Mesendoderm (in vitro differentiated cells): Measurements from ENCODE around the gene COL18A1.

Experiments used
- DNase-seq: peaks from one replicate; pipeline ENCODE4 v3.0.0; 2013
- H2AK5ac ChIP-seq: 2 replicates; pipeline ENCODE4 v1.6.1; 2013; ENCODE audit warnings: low read length, inconsistent platforms
- H2BK120ac ChIP-seq: 2 replicates; pipeline ENCODE4 v1.6.1; 2013; ENCODE audit warnings: low read depth, mild to moderate bottlenecking, low read length, moderate library complexity, mixed read lengths
- H2BK15ac ChIP-seq: replicated peaks from 2 replicates; pipeline ENCODE4 v1.6.1; 2013; ENCODE audit warnings: low read depth, mild to moderate bottlenecking, moderate library complexity
- H2BK5ac ChIP-seq: 2 replicates; pipeline ENCODE4 v1.6.1; 2013; ENCODE audit warnings: low read length, inconsistent platforms
- H3K18ac ChIP-seq: 2 replicates; pipeline ENCODE4 v1.6.1; 2013; ENCODE audit warnings: mild to moderate bottlenecking, low read length, mixed read lengths
- H3K23ac ChIP-seq: one replicate; pipeline ENCODE4 v1.6.1; 2013; ENCODE audit warnings: low read length
- H3K27ac ChIP-seq: 2 replicates; pipeline ENCODE4 v1.5.1; 2013; ENCODE audit warnings: low read depth, mild to moderate bottlenecking, inconsistent platforms, low read length, moderate library complexity
- H3K27me3 ChIP-seq: 2 replicates; pipeline ENCODE4 v1.6.1; 2013; ENCODE audit warnings: low read length, control low read depth, mild to moderate bottlenecking, inconsistent platforms; ENCODE audit not compliant: insufficient read depth, poor library complexity
- H3K36me3 ChIP-seq: 2 replicates; pipeline ENCODE4 v1.6.1; 2013; ENCODE audit warnings: low read length, inconsistent platforms; ENCODE audit not compliant: control insufficient read depth, insufficient read depth
- H3K4ac ChIP-seq: one replicate; pipeline ENCODE4 v1.6.1; 2013; ENCODE audit warnings: low read depth, mild to moderate bottlenecking, low read length, moderate library complexity
- H3K4me1 ChIP-seq: 2 replicates; pipeline ENCODE4 v1.6.1; 2013; ENCODE audit warnings: low read depth, low read length, inconsistent platforms; ENCODE audit not compliant: control insufficient read depth
- H3K4me2 ChIP-seq: 2 replicates; pipeline ENCODE4 v1.6.1; 2013; ENCODE audit warnings: low read length
- H3K4me3 ChIP-seq: 2 replicates; pipeline ENCODE4 v1.5.1; 2013; ENCODE audit warnings: mild to moderate bottlenecking, low read length
- H3K56ac ChIP-seq: one replicate; pipeline ENCODE4 v1.6.1; 2013; ENCODE audit warnings: low read length
- H3K79me1 ChIP-seq: 2 replicates; pipeline ENCODE4 v1.6.1; 2013; ENCODE audit warnings: low read length, inconsistent platforms
- H3K79me2 ChIP-seq: 2 replicates; pipeline ENCODE4 v1.6.1; 2013; ENCODE audit warnings: mild to moderate bottlenecking, low read length; ENCODE audit not compliant: control insufficient read depth, insufficient read depth
- H3K9ac ChIP-seq: 2 replicates; pipeline ENCODE4 v1.6.1; 2013; ENCODE audit warnings: low read length, inconsistent platforms
- H4K5ac ChIP-seq: one replicate; pipeline ENCODE4 v1.6.1; 2013; ENCODE audit warnings: low read length
- H4K8ac ChIP-seq: one replicate; pipeline ENCODE4 v1.6.1; 2013; ENCODE audit warnings: low read depth, mild to moderate bottlenecking, control low read depth, low read length, moderate library complexity
- WGBS: extraction: QIAGEN DNeasy Blood & Tissue Kit; methylation state at CpG from one replicate; pipeline ENCODE4 v1.1.7; 2013; ENCODE audit warnings: low lambda C conversion rate, missing lambda C conversion rate; ENCODE audit not compliant: insufficient coverage; ENCODE audit errors: extremely low coverage; 5-methylcytosine and 5-hydroxymethylcytosine counted together

COL18A1 gene

DNA sequence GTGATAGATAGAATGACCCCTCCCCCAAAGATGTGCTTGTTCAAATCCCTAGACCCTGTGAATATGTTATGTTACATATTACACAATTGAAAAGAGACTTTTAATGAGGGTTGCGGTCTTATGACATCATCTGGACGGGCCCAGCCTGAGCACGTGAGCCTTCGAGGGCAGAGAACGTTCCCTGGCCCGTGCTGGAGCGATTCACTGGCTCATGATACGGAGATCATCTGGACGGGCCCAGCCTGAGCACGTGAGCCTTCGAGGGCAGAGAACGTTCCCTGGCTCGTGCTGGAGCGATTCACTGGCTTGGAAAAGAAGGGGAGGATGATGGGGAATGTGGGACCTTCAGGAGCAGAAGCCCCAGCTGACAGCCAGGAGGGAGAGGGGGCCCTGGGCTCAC is 34.4 kb upstream of the COL18A1 start:
- Histone ChIP-seq H3K4me1 (peaks cover under 1% of the 10 kb centered on the region), H2AK5ac (no peak overlapping the region), H3K79me1 (no peaks in the 10 kb centered on the region), H3K27ac (no peak overlapping the region), H3K4ac (no peak overlapping the region), H3K79me2 (no peaks in the 10 kb centered on the region), H3K9ac (no peak overlapping the region), H3K56ac (no peak overlapping the region), H3K4me3 (no peak overlapping the region), H4K8ac (no peak overlapping the region), H3K36me3 (no peaks in the 10 kb centered on the region), H3K23ac (no peak overlapping the region), H3K27me3 (no peaks in the 10 kb centered on the region), H2BK5ac (no peak overlapping the region), H4K5ac (no peak overlapping the region), H3K18ac (no peak overlapping the region), H3K4me2 (no peak overlapping the region), H2BK15ac (no peak overlapping the region), H2BK120ac (no peak overlapping the region)
- no peak for DNase-seq
- no CpG with 5 or more reads among the region's 14 CpGs for WGBS

DNA sequence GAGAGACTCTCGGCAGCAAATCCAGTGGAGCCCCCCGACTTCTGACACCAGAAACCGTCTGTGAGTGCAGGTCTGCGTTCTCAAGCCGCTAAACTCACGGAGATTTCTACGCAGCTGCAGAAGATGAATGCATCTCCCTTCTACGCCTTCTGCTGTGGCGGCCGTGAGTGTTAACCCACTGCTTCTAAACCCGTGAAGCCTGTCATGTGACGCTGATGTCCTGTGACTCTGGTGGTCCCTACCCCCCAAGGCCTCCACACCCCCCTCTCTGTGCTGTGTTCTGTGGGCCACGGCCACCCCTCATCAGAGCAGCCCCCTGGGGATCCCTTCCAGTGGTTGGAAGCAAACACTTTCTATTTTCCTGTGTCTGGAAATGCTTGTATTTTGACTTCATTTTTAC is 33.9 kb upstream of the COL18A1 start:
- no peaks in the 10 kb centered on the region for H3K79me1 ChIP-seq
- no peaks in the 10 kb centered on the region for H3K27me3 ChIP-seq
- H3K4me1 ChIP-seq, result no peaks in the 10 kb centered on the region
- no peak overlapping the region for H3K27ac ChIP-seq
- no peak overlapping the region for H3K4me3 ChIP-seq
- H3K23ac ChIP-seq, result no peak overlapping the region
- H2BK120ac ChIP-seq, result no peak overlapping the region
- no peak overlapping the region for H2BK5ac ChIP-seq
- no peak overlapping the region for H3K9ac ChIP-seq
- H4K8ac ChIP-seq, result no peak overlapping the region
- no peak overlapping the region for H4K5ac ChIP-seq
- H3K56ac ChIP-seq, result no peak overlapping the region
- no peak overlapping the region for H2AK5ac ChIP-seq
- WGBS, result no CpG with 5 or more reads among the region's 13 CpGs
- H2BK15ac ChIP-seq, result no peak overlapping the region
- no peak for DNase-seq
- no peak overlapping the region for H3K18ac ChIP-seq
- no peaks in the 10 kb centered on the region for H3K79me2 ChIP-seq
- no peaks in the 10 kb centered on the region for H3K36me3 ChIP-seq
- no peak overlapping the region for H3K4ac ChIP-seq
- no peak overlapping the region for H3K4me2 ChIP-seq

GRCh38 chr21:45371655-45372054 is 33.3 kb upstream of the COL18A1 start:
- Histone ChIP-seq H2BK15ac (no peak overlapping the region), H3K36me3 (no peaks in the 10 kb centered on the region), H3K9ac (no peak overlapping the region), H3K4me1 (no peaks in the 10 kb centered on the region), H4K5ac (no peak overlapping the region), H2AK5ac (no peak overlapping the region), H3K4me2 (no peak overlapping the region), H4K8ac (no peak overlapping the region), H2BK5ac (no peak overlapping the region), H3K27me3 (no peaks in the 10 kb centered on the region), H3K4me3 (no peak overlapping the region), H3K23ac (no peak overlapping the region), H3K79me1 (no peaks in the 10 kb centered on the region), H3K79me2 (no peaks in the 10 kb centered on the region), H2BK120ac (no peak overlapping the region), H3K4ac (no peak overlapping the region), H3K18ac (no peak overlapping the region), H3K27ac (no peak overlapping the region), H3K56ac (no peak overlapping the region)
- DNase-seq, result no peak
- WGBS, result no CpG with 5 or more reads among the region's 5 CpGs

- H4K5ac ChIP-seq, result no peak overlapping the region
- H3K36me3 ChIP-seq, result no peaks in the 10 kb centered on the region
- H3K27me3 ChIP-seq, result no peaks in the 10 kb centered on the region
- no peak for DNase-seq
- H2BK15ac ChIP-seq, result no peak overlapping the region
- no peak overlapping the region for H2BK5ac ChIP-seq
- H3K18ac ChIP-seq, result no peak overlapping the region
- H3K4me2 ChIP-seq, result no peak overlapping the region
- H3K79me1 ChIP-seq, result no peaks in the 10 kb centered on the region
- no peak overlapping the region for H3K9ac ChIP-seq
- H3K23ac ChIP-seq, result no peak overlapping the region
- H2AK5ac ChIP-seq, result no peak overlapping the region
- H2BK120ac ChIP-seq, result no peak overlapping the region
- no peak overlapping the region for H3K56ac ChIP-seq
- H3K4me1 ChIP-seq, result no peaks in the 10 kb centered on the region
- H3K4ac ChIP-seq, result no peak overlapping the region
- no peaks in the 10 kb centered on the region for H3K79me2 ChIP-seq
- no peak overlapping the region for H3K4me3 ChIP-seq
- H4K8ac ChIP-seq, result no peak overlapping the region
- H3K27ac ChIP-seq, result no peak overlapping the region
- no CpG with 5 or more reads among the region's 7 CpGs for WGBS
Observed at GRCh38 chr21:45372732-45373355, 32.1 kb upstream of the COL18A1 start.

- no CpG with 5 or more reads among the region's 15 CpGs for WGBS
- DNase-seq, result no peak
- H3K4me3 ChIP-seq, result no peak overlapping the region
Observed at GRCh38 chr21:45373991-45374816, 30.8 kb upstream of the COL18A1 start.

More at GRCh38 chr21:45373991-45374816, 30.8 kb upstream of the COL18A1 start:
- H2BK15ac ChIP-seq, result no peak overlapping the region
- no peak overlapping the region for H3K4ac ChIP-seq
- no peak overlapping the region for H4K5ac ChIP-seq
- no peaks in the 10 kb centered on the region for H3K27me3 ChIP-seq
- H3K36me3 ChIP-seq, result no peaks in the 10 kb centered on the region
- no peak overlapping the region for H3K9ac ChIP-seq
- no peak overlapping the region for H2BK5ac ChIP-seq
- H3K79me2 ChIP-seq, result no peaks in the 10 kb centered on the region
- no peaks in the 10 kb centered on the region for H3K79me1 ChIP-seq
- no peak overlapping the region for H3K27ac ChIP-seq
- H3K4me2 ChIP-seq, result no peak overlapping the region
- H3K4me1 ChIP-seq, result no peaks in the 10 kb centered on the region
- H3K56ac ChIP-seq, result no peak overlapping the region
- no peak overlapping the region for H3K23ac ChIP-seq
- no peak overlapping the region for H4K8ac ChIP-seq
- H2AK5ac ChIP-seq, result no peak overlapping the region
- no peak overlapping the region for H2BK120ac ChIP-seq
- no peak overlapping the region for H3K18ac ChIP-seq
